ENCODE measurements around the gene MTNR1A. TPM values are rescaled to one million over a fixed set of nuclear protein-coding genes. Genes with fewer than 3 reads are reported as not detected.

Gene MTNR1A
- total RNA-seq: not detected
- long read RNA-seq: 0 reads

DNA sequence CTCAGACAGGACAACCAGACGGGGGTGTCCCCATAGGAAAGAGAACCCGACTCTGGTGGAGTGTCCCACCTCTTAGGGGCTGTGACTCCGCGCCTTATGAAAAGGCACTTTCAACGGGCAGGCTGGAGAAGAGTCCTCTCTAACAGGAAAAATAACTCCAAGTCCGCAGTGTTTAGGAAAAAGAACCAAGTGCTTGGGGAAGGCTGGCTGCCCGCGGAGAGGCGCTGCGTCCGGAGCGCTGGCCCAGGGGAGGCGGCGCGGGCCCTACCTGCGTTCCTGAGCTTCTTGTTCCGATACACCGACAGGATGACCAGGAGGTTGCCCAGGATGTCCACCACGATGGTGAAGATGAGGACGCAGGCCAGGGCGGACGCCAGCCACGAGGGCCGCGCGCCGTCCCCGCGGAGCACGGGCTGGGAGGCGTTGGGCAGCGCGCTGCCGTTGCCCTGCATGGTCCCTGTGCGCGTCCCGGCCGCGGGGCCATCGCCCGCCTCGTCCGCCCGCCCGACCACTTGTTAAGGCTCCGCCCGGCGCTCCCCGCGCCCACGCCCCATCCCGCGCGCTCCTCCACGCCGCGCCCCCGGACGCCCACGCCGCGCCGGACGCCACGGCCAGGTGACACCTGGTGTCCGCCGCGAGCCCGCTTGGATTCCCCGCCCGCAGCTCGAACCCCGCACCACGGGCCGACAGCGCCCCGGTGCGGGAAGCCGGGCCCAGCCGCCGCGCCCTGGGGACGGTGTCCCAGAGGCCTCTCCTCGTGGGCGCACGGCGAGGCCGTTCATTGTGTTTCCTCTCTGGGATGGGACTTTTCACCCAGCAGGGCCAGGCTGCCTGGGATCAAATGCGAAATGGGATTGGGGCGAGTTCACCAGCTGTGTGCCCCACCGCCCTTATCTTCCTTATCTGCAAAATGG lies at the start of gene MTNR1A:
TSS of gene MTNR1A (minus strand) at position 654 of the 914 bp plus-strand sequence. CDS start at position 452, 202 bp downstream.
- H3K27me3 ChIP-seq: peaks cover 42% of the 10 kb centered on the region
- intact Hi-C loops (cut with DNase I): no loop called here
- peak within 1 kb of the TSS; percentile 14 for H3K4me3 ChIP-seq
- TF ChIP-seq, protein P1, sequence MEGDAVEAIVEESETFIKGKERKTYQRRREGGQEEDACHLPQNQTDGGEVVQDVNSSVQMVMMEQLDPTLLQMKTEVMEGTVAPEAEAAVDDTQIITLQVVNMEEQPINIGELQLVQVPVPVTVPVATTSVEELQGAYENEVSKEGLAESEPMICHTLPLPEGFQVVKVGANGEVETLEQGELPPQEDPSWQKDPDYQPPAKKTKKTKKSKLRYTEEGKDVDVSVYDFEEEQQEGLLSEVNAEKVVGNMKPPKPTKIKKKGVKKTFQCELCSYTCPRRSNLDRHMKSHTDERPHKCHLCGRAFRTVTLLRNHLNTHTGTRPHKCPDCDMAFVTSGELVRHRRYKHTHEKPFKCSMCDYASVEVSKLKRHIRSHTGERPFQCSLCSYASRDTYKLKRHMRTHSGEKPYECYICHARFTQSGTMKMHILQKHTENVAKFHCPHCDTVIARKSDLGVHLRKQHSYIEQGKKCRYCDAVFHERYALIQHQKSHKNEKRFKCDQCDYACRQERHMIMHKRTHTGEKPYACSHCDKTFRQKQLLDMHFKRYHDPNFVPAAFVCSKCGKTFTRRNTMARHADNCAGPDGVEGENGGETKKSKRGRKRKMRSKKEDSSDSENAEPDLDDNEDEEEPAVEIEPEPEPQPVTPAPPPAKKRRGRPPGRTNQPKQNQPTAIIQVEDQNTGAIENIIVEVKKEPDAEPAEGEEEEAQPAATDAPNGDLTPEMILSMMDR (IDR thresholded peaks at IDR 0.05): no peak
- DNase-seq (no peak), ATAC-seq (peak; percentile 53)
- H3K4me1 ChIP-seq: no peaks in the 10 kb centered on the region
- no peaks in the 10 kb centered on the region for H3K9me3 ChIP-seq
- no peak within 1 kb of the TSS for H3K27ac ChIP-seq
- no peaks in the 10 kb centered on the region for H3K36me3 ChIP-seq

DNA sequence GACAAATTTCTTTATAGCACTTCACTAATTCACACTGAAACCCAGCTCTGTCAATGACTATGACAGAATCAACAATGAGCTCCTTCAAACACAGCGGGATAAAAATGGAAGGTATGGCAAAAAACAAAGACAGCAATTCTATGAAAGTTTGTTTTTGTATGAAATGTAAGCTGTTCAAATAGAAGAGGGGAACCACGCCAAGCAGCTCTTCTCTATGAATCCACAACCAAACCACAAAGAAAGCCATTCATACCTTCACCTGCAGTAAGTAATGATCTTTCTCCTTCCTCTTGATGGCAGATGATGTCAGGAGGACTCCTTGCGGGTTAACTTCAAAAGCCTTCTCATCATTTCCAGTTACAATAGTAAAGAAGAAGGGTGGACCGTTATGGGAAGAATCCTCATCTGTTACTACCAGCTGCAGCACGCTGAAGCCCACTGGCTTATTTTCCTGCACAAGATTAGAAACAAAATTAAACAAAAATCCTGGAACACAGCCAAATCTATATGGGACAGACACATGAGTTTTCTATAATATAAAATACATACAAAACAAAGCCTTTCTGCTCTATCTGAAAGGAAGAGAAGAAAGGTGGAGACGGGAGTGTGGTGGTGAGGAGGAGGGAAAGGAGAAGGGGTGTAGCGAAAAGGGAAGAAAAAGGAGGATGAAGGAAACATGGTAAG lies 48.9 kb upstream of the MTNR1A start:
- Histone ChIP-seq H3K27me3 (no peaks in the 10 kb centered on the region), H3K4me3 (no peak overlapping the region), H3K4me1 (no peaks in the 10 kb centered on the region), H3K36me3 (peaks cover 51% of the 10 kb centered on the region), H3K27ac (no peak overlapping the region), H3K9me3 (no peaks in the 10 kb centered on the region)
- intact Hi-C loops (cut with DNase I): no loop called here
- DNase-seq (no peak), ATAC-seq (no peak)
- TF ChIP-seq, protein P1 (IDR thresholded peaks at IDR 0.05): no peak

DNA sequence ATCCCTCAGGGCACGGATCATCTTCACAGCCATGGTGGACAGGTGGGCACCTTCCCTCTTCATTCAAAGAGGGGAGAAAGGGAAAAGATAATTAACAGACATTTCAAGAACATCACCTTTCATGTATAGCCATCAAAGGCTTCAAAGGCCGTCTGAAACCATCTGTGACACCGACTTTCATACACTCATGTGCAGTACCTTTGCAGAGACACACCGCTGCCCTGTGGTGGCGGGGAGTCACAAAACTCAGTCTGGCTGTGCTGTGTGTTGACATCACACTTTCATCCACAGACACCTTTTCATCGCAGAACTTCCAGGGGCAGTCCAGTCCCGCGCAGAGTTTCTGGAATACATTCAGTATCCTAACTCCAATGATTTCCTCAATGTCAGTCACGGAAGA lies 47.6 kb upstream of the MTNR1A start:
- Histone ChIP-seq H3K27ac (no peak overlapping the region), H3K9me3 (no peaks in the 10 kb centered on the region), H3K27me3 (no peaks in the 10 kb centered on the region), H3K36me3 (peaks cover 54% of the 10 kb centered on the region), H3K4me3 (no peak overlapping the region), H3K4me1 (no peaks in the 10 kb centered on the region)
- no peak for ATAC-seq
- DNase-seq: no peak
- intact Hi-C loops (cut with DNase I): no loop called here
- TF ChIP-seq, protein P1 (IDR thresholded peaks at IDR 0.05): no peak

DNA sequence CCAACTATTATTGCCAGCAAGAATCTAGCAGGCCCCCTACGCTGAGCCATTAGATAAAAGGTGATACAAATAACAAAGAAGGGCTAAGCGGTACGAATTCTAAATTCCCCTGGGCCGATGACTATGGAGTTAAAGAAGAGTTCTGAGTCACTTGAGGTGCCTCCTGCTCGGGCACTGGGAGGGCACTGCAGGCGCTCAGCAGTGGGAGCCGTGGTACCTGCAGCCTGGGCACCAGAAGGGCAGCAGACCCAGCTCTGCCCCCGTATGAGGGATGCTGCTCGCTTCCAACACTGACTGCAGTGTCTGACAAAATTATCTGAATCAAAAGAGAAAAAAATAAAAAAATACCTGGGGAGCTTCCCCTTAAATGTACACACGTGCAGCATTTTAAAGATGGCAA lies 44.1 kb upstream of the MTNR1A start:
- Histone ChIP-seq H3K27ac (no peak overlapping the region), H3K36me3 (peaks cover 77% of the 10 kb centered on the region), H3K27me3 (no peaks in the 10 kb centered on the region), H3K4me3 (no peak overlapping the region), H3K4me1 (no peaks in the 10 kb centered on the region), H3K9me3 (no peaks in the 10 kb centered on the region)
- intact Hi-C loops (cut with DNase I): no loop called here
- DNase-seq: no peak
- TF ChIP-seq, protein P1 (IDR thresholded peaks at IDR 0.05): no peak
- no peak for ATAC-seq

DNA sequence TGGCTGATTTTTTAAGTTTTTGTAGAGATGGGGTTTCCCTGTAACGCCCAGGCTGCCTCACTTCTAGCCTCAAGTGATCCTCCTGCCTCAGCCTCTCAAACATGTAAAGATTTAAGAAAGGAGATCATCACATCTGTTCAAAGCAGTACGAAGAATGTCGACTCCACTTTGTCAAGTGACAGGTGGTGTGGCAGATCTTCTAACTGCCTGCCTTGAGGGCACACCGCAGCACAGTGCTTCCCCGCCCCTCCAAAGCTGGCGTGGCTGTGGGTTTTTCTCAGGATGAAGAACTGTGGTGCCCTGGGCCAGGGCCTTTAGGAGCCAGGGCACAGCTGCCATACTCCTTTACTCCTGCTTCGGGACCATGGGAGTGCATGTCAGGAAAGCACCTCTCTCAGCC lies 43.3 kb upstream of the MTNR1A start:
- Histone ChIP-seq H3K27me3 (no peaks in the 10 kb centered on the region), H3K27ac (no peak overlapping the region), H3K4me3 (no peak overlapping the region), H3K4me1 (no peaks in the 10 kb centered on the region), H3K9me3 (no peaks in the 10 kb centered on the region), H3K36me3 (peaks cover 70% of the 10 kb centered on the region)
- TF ChIP-seq, protein P1 (IDR thresholded peaks at IDR 0.05): no peak
- ATAC-seq (no peak), DNase-seq (no peak)
- intact Hi-C loops (cut with DNase I): no loop called here
